ENCODE results near the gene NMNAT3. TPM values are rescaled to one million over a fixed set of nuclear protein-coding genes. Genes with fewer than 3 reads are reported as not detected.

The NMNAT3 gene
- total RNA-seq, 1 experiment from 2014 or later = 1.3 TPM

GRCh38 chr3:139526146-139526545 is 151.6 kb downstream of the NMNAT3 start:
- H3K27me3 Mint-ChIP-seq (ENCODE audit: low read depth) = peaks cover 39% of the 10 kb centered on the region
- WGBS (ENCODE audit: extremely low coverage, insufficient read length, low lambda C conversion rate) = no CpG with 5 or more reads among the region's 2 CpGs

More at GRCh38 chr3:139526146-139526545, 151.6 kb downstream of the NMNAT3 start:
- no peaks in the 10 kb centered on the region for H3K79me1 ChIP-seq (ENCODE audit: insufficient read depth, low read depth, low read length, poor library complexity, severe bottlenecking)
- no peak overlapping the region for H4K5ac ChIP-seq (ENCODE audit: insufficient read length, low read depth, low read length)
- H2AK5ac ChIP-seq (ENCODE audit: insufficient read length, low read length) = no peak overlapping the region
- H2BK20ac ChIP-seq (ENCODE audit: low read depth, low read length, poor library complexity, severe bottlenecking) = no peak overlapping the region
- no peak overlapping the region for H3T11ph ChIP-seq (ENCODE audit: low read length)
- H3K27ac ChIP-seq (ENCODE audit: insufficient read length, low read depth, low read length) = no peak overlapping the region
- Mint-ChIP-seq H3K4me1 (peaks cover 36 to 48% of the 10 kb centered on the region in 2 experiments), H3K9me3 (0 out of 5 replicates have a peak, but pooled peaks cover 0 to 3% of the 10 kb centered on the region in 2 experiments), H3K27ac (no peak overlapping the region), H3K4me3 (no peak overlapping the region), H3K36me3 (ENCODE audit: insufficient read depth in 1 of 3, low read depth in 3 of 3) (peaks cover 0 to 2% (median 0%) of the 10 kb centered on the region in 3 experiments; a peak in 1 of 7 replicates)
- no peak overlapping the region for H3K4me2 ChIP-seq (ENCODE audit: insufficient read depth, insufficient read length, low read length)
- no peaks in the 10 kb centered on the region for H3K9me3 ChIP-seq (ENCODE audit: control insufficient read depth, low read depth, low read length)
- H3K79me2 ChIP-seq (ENCODE audit: insufficient read depth, low read length) = no peaks in the 10 kb centered on the region
- no peak overlapping the region for H2BK120ac ChIP-seq (ENCODE audit: low read depth, low read length, poor library complexity, severe bottlenecking)
- no peaks in the 10 kb centered on the region for H3K23me2 ChIP-seq (ENCODE audit: insufficient read length, low read depth, low read length, poor library complexity, severe bottlenecking)
- DNase-seq = no peak
- peaks cover 7% of the 10 kb centered on the region; the same call in 1 of the 2 replicates for H3K4me1 ChIP-seq (ENCODE audit: insufficient read depth, low read length)
- H3K23ac ChIP-seq (ENCODE audit: insufficient read length, low read depth, low read length) = no peak overlapping the region
- H3K18ac ChIP-seq (ENCODE audit: insufficient read length, low read depth, low read length) = no peak overlapping the region
- no peak overlapping the region for H3K56ac ChIP-seq (ENCODE audit: insufficient read length, low read depth, low read length)
- no peak overlapping the region for H4K91ac ChIP-seq (ENCODE audit: insufficient read length, low read depth, low read length)
- no peak overlapping the region for H3K9ac ChIP-seq (ENCODE audit: extremely low read depth, insufficient read length, low read length)
- H2BK12ac ChIP-seq (ENCODE audit: insufficient read length, low read depth, low read length) = no peak overlapping the region
- no peak overlapping the region for H4K8ac ChIP-seq (replicated peaks; ENCODE audit: insufficient read length, low read depth, low read length)
- H2BK15ac ChIP-seq (ENCODE audit: low read depth, low read length) = no peak overlapping the region
- H2AFZ ChIP-seq (ENCODE audit: low read length) = no peak overlapping the region
- no peak overlapping the region for H2BK5ac ChIP-seq (ENCODE audit: insufficient read length, low read length)
- no peaks in the 10 kb centered on the region; the same call in 1 of the 2 replicates for H3K27me3 ChIP-seq (ENCODE audit: insufficient read depth, low read length)
- no peak overlapping the region for H3K14ac ChIP-seq (ENCODE audit: insufficient read depth, low read length)
- no peaks in the 10 kb centered on the region for H4K20me1 ChIP-seq (ENCODE audit: control insufficient read depth, insufficient read depth, insufficient read length)
- H3K4ac ChIP-seq (ENCODE audit: low read depth, low read length) = no peak overlapping the region
- no peak for TF ChIP-seq CTCF (conservative IDR thresholded peaks at IDR 0.05)
